ENCODE data around the gene ARMS2. TPM values are rescaled to one million over a fixed set of nuclear protein-coding genes. Genes with fewer than 3 reads are reported as not detected.

Gene ARMS2
- total RNA-seq, 2 experiments from 2014 or later = not detected

DNA sequence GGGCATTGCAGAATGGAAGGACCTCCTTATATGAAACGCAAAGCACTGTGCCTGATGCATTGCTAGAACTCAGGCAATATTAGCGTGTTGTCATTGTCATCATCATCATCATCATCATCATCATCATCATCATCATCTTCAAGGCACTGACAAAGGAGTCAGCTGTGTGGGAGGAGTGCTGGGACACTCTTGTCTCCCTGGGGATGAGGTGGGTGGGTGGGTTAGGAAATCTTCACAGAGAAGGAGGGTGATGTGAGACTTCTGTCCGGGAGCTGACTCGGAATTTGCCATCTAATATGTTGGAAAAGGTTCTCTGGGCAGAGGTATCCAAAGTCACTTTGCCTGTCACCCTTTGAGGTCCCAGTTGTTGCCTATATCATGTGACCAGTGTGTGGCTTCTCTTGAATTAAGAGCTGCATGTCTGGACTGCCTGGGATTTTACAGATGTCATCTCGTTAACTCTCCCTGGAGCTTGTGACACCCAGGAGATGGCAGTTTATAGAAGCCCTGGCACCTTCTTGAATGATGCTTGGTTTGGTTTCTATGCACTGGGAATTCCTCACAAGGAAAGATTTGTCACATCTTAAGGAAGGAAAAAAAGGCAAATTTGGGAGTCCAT is 14.0 kb downstream of the ARMS2 start:
- ChIA-PET POLR2A (interaction anchor here (0.6 kb wide), 1 partner anchor 15 kb away, joined by 4 read pairs; no protein-coding TSS in a partner anchor), CTCF (no interaction called here)

DNA sequence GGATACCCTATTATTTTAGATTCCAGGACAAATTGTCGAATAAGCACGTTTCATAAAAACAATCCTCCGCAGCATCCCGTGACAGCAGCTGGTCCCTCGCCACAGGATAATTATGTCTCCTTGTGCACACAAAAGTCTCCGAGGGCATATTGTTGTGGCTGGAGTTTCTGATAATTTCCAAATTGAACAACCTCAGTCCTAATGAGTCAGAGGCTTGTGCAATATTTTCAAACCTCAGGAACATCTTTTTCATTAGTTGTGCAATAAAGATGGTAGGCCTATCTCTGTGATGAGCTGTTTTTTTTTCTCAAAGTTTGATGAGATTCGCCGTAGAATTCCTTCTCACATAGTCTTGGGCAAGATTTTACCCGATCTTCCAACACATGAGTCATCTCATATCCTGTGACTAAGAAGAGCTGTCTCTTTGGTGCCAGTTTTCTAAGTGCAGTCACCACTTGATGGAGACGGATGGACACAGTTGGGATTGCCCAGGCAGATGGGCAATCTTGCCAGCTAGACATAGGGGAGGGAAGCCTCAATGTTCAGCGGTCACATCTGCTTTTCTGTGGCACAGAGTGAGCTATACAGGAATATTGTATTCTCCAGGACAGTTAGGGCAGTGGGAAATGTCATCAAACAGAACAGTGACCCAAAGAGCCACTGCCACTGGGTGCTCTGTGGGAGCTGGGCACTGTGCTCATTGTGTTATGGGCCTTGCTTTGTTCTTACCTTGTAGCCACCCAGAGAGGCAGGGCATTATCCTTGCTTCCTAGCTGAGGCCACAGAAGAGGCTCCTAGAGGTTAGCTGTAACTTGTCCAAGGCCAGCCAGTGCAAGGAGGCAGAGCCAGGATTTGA is 14.7 kb downstream of the ARMS2 start:
- ChIA-PET CTCF (interaction anchor here (0.8 kb wide), 1 partner anchor 96 kb away, joined by 3 read pairs; no protein-coding TSS in a partner anchor), POLR2A (no interaction called here)

DNA sequence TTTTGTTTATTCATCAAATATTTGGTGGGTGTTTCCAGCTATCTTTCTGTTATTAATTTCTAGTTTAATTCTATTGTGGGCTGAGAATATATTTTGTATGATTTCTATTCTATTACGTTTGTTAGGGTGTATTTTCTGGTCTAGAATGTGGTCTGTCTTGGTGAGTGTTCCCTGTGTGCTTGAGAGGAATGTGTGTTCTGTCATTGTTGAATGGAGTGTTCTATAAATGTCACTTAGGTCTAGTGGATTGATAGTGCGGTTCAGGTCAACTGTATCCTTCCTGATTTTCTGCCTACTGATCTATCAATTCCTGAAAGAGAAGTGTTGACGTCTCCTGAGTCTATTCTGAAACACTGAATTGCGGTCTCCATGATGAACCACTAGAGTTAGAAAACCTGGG is 15.4 kb downstream of the ARMS2 start:
- ChIA-PET POLR2A (no interaction called here), CTCF (no interaction called here)

DNA sequence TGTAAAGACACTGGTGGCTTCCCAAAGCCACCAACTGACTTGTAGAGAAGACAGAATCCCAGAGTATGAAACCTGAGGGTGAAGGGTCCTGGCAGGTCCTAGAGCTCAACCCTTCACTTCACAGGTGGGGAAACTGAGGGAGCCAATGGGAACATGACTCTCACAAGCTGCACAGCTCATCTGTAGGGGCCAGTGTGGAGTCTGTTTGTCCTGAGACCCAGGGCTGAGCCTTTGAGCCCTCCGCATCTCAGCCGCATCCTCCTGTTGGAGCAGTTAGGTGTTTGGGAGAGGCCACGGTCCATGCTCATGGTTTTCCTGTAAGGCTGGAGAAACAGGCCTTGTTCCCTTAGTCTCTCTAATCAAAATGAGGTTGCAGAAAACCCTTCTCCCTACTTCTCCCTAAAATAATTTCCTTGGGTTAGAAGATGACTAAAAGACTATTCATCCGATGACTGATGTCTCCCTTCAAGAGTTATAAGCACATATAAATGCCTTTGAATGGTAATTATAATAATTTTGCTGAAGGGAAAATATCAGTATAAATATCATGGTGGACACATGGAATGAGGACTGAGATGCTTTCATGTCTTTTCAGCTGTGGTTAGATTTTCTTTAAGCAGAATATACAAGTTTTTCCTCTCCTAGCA is 17.2 kb downstream of the ARMS2 start:
- ChIA-PET POLR2A (no interaction called here), CTCF (no interaction called here)

DNA sequence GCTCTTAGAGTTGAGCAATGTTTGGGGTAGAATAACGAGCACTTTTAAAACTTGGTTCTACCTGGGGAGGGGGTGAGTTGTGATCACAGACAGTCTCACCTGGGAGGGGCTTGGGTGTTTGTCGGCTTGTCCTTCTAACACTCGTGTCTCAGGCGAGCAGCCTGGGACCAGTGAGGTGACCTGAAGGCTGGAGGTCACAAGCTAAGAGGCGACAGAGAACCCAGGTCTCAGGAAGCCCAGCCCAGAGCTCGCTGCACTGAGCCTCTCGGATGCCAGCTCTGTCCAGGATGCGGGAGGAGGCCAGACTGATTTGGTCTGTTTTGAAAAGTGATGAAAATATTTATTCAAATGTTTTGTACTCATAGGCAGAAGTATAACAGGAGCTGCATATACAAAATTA is 18.7 kb downstream of the ARMS2 start:
- ChIA-PET POLR2A (no interaction called here), CTCF (no interaction called here)

DNA sequence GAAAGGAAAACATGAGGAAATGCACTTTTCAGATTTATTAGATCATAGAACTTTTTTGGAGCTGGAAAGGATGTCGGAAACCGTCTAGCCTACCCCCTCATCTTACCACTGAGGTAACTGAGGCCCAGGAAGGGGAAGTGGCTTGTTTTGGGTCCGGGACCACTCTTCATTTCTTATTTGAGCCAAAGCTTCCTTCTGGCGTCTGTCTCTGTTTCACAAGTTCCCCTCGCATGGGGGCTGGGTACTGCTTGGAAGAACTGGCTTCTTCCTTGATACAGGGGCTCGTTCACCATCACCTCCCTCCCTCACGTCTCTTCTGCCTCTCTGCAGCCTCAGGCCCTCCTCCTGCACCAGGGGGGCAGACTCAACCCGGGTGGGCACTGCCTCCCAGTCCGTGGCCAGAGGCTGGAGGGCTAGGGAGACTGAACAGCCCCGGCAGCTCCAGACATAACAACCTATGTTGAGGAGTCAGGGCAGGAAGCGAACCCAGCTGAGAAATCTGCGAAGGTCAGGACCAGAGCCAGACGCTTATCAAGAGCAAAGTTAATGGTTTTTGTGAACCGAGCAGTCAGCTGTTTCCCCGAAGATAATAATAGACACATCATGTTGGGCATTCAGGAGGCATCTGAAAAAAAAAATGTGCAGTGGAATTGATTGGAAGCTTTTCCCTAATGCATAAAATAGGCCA is 19.8 kb downstream of the ARMS2 start:
- POLR2A ChIA-PET = no interaction called here
- CTCF ChIA-PET = interaction anchor here (0.6 kb wide), 2 partner anchors 29 to 215 kb away, joined by 3 read pairs; no protein-coding TSS in a partner anchor

DNA sequence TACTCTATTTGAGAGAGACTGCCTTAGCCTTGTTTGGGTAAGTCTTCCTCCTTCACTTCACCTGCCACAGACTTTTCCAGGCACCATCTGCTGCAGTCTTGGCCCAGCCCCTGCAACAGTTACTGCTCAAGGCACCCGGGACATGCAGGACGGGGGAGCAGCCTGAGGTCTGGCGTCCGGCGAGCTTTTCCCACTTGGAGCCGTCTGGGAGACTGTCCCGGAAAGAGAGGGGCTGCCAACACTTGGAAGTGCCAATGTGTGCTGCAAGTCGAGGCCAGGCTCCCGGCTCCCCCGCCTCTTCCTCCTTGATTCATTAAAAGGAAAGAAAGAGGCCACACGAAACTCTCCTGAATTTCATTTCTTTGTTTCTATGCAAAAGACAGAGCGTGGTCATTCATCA is 20.6 kb downstream of the ARMS2 start:
- CTCF ChIA-PET = no interaction called here
- POLR2A ChIA-PET = no interaction called here

DNA sequence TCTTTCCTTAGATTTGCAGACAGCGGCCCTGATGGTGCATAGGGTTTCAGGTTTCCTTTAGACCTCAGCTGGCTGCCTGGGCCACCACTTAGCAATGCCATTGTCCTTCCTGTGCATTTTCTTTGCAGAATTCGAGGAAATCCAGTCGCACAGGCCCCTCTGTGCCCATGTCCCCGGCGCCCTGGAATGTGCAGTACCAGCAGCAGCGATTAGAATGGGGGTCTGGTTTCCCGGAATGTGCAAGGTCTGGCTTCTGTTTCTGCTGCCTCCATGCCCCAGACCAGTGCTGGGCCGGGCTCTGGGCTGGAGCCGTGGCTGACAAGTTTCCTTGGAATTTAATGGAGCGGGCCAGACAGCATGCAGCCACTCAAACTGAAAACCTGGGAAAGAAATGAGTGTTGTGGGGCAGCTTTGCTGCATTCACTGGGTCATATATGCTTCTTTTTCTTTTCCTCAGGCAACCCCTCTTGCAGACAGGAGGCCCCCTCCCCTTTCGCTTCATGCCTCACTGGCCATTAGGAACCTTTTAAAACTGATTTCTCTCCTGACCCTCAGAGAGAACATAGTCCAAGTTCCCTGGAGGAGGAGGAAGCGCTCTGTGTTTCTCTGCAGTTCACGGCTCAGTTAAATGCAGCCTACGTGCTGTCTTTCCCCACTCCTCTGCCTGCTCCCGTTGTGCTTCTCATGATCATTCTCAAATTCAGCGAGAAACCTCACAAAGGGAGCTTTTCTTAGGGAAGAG is 21.3 kb downstream of the ARMS2 start:
- POLR2A ChIA-PET = no interaction called here
- CTCF ChIA-PET = no interaction called here

DNA sequence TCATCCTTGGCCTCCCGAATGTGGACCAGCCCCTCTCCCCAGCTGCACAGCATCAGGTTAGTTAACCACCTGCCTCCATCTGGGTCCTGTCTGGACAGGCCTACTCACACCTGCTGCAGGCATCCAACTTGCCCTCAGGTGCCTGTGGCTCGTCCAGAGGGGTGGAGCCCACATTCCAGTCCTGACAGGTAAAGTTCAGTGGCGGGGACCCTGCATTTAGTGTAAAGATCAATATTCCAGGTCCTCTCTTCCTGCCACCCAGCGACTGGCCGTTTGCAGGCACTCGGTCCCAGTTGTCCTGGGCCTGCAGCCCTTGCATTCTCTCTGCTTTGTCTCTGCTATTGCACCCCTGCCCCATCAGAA is 21.9 kb downstream of the ARMS2 start:
- CTCF ChIA-PET = no interaction called here

DNA sequence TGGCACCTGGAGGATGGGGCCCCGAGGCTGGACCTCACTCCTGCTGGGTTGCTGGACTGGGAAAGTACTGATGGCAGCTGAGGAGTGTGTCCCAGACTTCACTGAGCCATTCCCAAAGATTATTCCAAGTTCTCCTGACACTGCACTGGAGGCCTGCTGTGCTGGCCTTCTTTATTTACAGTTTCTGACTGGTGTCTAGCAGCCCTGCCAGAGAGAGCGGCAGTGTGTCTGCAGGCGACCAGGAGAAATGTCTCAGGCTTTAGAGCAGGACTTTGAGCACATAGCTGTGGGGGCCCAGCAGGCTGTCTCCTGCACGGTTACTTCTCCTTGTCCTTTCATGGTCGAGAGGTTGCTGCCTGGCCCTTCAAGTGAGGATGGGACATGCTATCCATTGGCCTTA is 23.0 kb downstream of the ARMS2 start:
- POLR2A ChIA-PET = no interaction called here
- CTCF ChIA-PET = interaction anchor here (0.5 kb wide), 1 partner anchor 488 kb away, joined by 3 read pairs; no protein-coding TSS in a partner anchor

More for the DNA sequence above, 21.9 kb downstream of the ARMS2 start:
- POLR2A ChIA-PET = no interaction called here

DNA sequence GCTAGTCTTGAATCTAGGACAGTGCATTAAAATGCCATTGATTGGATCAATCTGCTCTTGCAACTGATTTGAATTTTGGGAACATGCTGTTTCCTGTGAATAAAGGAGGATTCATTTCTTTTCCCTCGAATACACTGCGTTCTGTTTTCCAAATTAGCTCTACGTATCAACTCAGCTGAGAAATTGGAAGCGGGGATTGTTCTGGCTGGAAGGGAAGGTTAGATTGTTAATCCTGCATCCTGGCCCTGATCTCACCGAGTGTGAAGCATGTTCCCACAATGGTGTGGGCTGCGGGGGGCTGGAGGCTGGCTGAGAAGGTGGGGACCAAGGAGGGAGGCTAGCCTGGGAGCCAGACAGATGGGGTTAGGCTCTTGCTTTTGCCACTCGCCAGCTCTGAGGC is 24.5 kb downstream of the ARMS2 start:
- CTCF ChIA-PET = no interaction called here
- POLR2A ChIA-PET = no interaction called here

DNA sequence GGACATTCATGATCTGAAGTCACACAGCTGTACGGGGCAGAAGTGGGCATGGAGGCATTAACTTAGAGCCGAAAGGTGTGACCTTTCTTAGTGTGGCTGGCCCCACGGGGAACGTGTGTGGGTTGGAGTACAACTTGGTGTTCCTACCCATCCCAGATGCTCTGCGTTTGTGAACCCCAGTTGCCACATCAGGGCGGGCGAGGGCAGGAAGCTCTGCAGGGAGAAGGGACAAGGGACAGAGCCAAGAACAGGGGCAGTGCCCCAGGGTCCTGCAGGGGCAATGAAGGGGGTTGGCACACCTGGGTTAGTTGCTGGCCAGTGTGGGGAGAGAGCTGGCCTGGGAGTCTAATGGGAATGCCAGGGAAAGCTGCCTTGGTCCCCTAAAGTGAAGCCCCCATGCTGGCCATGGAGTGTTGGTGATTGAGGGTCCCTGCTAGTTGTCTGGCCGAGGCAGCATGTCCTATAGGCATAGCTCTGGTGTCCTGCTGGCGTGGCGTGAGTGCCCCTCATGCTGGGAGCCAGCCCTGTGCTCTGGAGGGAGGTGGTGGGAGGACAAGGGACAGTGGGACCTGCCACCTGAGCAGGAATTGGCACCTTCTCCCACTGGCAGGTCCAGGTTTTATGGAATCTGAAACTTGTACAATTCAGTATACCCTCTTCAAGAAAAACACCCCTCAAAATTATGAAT is 25.8 kb downstream of the ARMS2 start:
- ChIA-PET POLR2A (no interaction called here), CTCF (no interaction called here)

DNA sequence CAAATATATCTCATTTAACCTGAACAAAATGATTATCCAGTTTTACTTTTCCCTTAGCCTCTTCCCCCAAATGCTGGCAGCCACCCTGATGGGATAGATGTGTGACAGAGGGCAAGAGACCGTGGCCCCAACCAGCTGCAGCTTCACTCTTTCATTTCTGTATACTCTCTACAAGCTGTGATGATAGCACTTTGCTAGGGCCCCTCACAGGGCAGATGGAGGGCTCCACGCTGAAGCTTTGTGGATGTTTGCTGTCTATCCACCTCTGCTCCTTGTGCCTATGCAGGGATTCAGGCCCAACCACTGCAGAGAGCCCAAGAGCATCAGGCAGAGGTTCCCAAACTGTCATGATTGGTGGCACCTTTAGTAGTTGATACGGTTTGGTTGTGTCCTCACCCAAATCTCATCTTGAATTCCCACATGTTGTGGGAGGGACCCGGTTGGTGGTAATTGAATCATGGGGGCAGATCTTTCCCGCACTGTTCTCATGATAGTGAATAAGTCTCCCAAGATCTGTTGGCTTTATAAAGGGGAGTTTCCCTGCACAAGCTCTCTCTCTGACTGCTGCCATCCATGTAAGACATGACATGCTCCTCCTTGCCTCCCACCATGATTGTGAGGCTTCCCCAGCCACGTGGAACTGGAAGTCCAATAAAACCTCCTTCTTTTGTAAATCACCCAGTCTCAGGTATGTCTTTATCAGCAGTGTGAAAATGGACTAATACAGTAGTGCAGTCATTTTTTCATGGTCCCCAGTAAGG is 27.0 kb downstream of the ARMS2 start:
- ChIA-PET CTCF (no interaction called here), POLR2A (no interaction called here)

DNA sequence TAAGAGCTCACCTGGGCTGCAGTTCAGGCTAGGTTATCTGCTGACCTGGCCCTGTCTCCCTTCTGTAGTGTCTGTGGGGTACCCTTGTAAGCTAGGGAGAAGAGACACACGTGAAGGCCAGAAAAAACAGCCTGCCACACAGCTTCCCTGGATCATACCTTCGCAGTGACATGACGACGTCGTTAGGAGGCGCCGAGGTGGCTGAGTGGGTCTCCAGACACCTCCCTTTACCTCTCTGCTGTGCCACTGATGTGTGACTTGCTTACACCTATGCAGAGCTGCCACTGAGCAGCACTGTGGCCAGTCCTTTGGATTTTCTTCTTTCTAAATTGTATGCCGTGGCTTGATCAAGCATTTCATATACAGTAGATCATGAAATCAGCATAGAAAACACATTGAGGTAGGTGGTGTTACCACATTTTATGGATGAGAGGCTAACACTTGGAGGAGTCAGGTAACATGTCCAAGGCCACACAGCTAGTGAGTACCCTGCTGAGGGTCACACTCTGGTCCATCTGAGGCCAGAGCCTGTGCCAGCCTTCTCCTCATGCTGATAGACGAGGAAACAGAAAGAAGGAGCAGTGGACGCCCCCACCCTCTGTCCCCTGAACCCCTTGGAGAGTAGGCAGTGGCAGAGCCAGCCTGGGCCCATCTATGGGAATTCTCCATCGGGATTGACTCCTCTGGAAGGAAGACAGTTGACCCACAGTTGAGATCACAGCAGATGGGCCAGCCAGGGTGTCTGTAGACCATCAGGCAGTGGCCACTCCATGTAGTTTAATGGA is 30.0 kb downstream of the ARMS2 start:
- ChIA-PET POLR2A (no interaction called here), CTCF (no interaction called here)

DNA sequence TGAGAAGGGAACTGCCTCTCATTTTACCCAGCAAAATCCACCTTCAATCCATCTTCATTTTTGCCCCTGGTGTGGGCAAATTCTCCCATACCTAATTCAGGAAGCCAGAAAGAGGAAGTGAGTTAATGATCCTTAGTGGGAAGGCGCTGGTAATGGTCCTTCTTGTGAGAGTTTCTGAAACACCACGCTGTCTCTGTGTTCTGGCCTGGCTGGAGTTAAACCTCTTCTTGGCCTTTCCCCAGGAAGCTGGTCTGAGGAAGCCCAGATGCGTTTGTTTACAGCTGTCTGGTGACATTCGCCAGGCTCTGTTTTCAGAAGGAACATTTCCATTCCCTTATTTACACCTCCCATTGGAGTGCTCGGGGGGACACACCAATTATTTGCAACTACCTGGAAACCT is 31.2 kb downstream of the ARMS2 start:
- CTCF ChIA-PET = no interaction called here
- POLR2A ChIA-PET = no interaction called here

DNA sequence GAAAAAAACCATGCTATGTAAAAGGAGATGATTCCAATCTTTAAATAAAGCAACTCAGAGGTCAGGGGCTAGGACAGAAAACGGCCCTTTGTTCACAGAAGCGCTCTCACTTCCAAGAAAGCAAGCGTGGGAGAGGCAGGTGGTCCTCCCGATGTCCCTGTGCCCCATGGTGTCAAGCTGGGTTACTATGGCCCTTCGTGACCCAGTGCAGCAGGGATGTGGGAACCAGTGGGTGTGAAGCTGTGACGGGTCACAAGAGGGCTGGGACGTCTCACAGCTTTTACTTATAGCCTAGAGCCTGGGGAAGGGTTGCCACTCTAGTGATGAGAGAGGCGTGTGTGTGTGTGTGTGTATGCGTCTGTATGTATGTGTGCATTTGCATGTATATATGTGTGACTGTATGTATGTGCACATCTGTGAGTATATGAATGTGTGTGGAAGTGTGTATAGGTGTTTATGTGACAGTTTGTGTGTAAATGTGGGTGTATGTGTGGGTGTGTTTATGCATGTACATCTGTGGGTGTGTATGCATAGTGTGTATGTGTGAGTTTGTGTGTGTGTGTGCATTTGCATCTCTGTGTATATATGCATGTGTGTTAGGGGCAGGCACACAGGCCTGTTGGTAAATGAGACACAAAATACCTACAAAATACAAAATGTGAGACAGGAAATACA is 32.1 kb downstream of the ARMS2 start:
- ChIA-PET CTCF (no interaction called here), POLR2A (no interaction called here)

DNA sequence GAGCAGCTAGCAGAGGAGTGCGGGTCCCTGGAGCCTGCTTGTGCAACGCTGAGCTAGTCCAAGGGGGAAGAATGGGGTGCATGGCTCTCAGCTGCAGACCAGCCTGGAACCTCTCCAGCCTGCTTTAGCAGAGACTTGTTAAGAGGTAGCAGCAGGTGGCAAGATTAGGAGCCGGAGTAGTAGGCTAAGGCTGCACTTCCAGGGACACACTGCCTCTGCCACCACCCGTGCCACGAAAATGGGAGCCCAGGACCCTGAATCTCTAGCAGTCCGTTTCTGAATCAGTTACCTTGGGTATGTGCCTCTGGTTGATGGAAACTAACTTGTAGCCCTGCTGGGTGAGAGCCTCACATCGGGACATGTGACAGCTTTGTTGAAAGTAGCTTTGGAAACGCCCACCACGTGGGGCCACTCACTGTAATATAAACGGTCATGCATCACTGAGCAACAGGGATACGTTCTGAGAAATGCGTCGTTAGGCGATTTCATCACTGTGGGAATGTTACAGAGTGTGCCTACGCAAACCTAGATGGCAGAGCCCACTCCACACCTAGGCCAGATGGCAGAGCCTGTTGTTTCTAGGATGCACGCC is 32.8 kb downstream of the ARMS2 start:
- ChIA-PET CTCF (no interaction called here), POLR2A (no interaction called here)

Data from activated CD8-positive, alpha-beta memory T cell treated with anti-CD3 and anti-CD28 coated beads for 36 hours (primary cell).